ENCODE data around the gene KCNMA1. TPM values are rescaled to one million over a fixed set of nuclear protein-coding genes. Genes with fewer than 3 reads are reported as not detected.

The KCNMA1 gene
- total RNA-seq, 1 donor from 2014 or later = 44.0 TPM

- DNase-seq (ENCODE audit: low spot score) (no peak), ATAC-seq (no peak)
Measured at GRCh38 chr10:77240041-77240652, 397.5 kb downstream of the KCNMA1 start.

GRCh38 chr10:77237120-77237519 is 400.5 kb downstream of the KCNMA1 start:
- DNase-seq (ENCODE audit: low spot score) (no peak), ATAC-seq (no peak)

GRCh38 chr10:77236700-77237099 is 400.9 kb downstream of the KCNMA1 start:
- no peak for ATAC-seq
- DNase-seq (ENCODE audit: low spot score) = no peak

GRCh38 chr10:77236029-77236428 is 401.6 kb downstream of the KCNMA1 start:
- DNase-seq (ENCODE audit: low spot score) = no peak
- peak; percentile 70 for ATAC-seq

GRCh38 chr10:77234599-77234998 is 403.0 kb downstream of the KCNMA1 start:
- ATAC-seq (no peak), DNase-seq (ENCODE audit: low spot score) (no peak)

GRCh38 chr10:77233466-77233865 is 404.1 kb downstream of the KCNMA1 start:
- DNase-seq (ENCODE audit: low spot score) = no peak
- no peak for ATAC-seq

GRCh38 chr10:77231884-77232610 is 405.6 kb downstream of the KCNMA1 start:
- no peak for DNase-seq (ENCODE audit: low spot score)
- no peak for ATAC-seq

GRCh38 chr10:77231375-77231774 is 406.2 kb downstream of the KCNMA1 start:
- ATAC-seq = no peak
- no peak for DNase-seq (ENCODE audit: low spot score)

GRCh38 chr10:77230194-77230593 is 407.4 kb downstream of the KCNMA1 start:
- ATAC-seq (no peak), DNase-seq (ENCODE audit: low spot score) (no peak)

GRCh38 chr10:77229704-77230103 is 407.9 kb downstream of the KCNMA1 start:
- no peak for ATAC-seq
- DNase-seq (ENCODE audit: low spot score) = no peak

GRCh38 chr10:77228559-77228958 is 409.0 kb downstream of the KCNMA1 start:
- DNase-seq (ENCODE audit: low spot score) (no peak), ATAC-seq (peak; percentile 76)

- ATAC-seq (no peak), DNase-seq (ENCODE audit: low spot score) (no peak)
Measured at GRCh38 chr10:77226853-77227565, 410.6 kb downstream of the KCNMA1 start.

GRCh38 chr10:77226452-77226851 is 411.2 kb downstream of the KCNMA1 start:
- no peak for ATAC-seq

GRCh38 chr10:77226020-77226419 is 411.6 kb downstream of the KCNMA1 start:
- peak; percentile 62 for ATAC-seq
- no peak for DNase-seq (ENCODE audit: low spot score)

More at GRCh38 chr10:77226452-77226851, 411.2 kb downstream of the KCNMA1 start:
- DNase-seq (ENCODE audit: low spot score) = no peak

GRCh38 chr10:77223526-77224460 is 413.8 kb downstream of the KCNMA1 start:
- DNase-seq (ENCODE audit: low spot score) (no peak), ATAC-seq (no peak)

GRCh38 chr10:77220150-77220549 is 417.5 kb downstream of the KCNMA1 start:
- no peak for ATAC-seq
- no peak for DNase-seq (ENCODE audit: low spot score)

GRCh38 chr10:77219046-77219445 is 418.6 kb downstream of the KCNMA1 start:
- ATAC-seq = no peak

GRCh38 chr10:77214799-77215198 is 422.8 kb downstream of the KCNMA1 start:
- DNase-seq (ENCODE audit: low spot score) (no peak), ATAC-seq (no peak)

More at GRCh38 chr10:77219046-77219445, 418.6 kb downstream of the KCNMA1 start:
- DNase-seq (ENCODE audit: low spot score) = no peak

- DNase-seq (ENCODE audit: low spot score) = no peak
- ATAC-seq = no peak
Measured at GRCh38 chr10:77212632-77213031, 425.0 kb downstream of the KCNMA1 start.

- no peak for DNase-seq (ENCODE audit: low spot score)
- no peak for ATAC-seq
Measured at GRCh38 chr10:77210645-77211044, 427.0 kb downstream of the KCNMA1 start.
